Astrocyte (in vitro differentiated cells and primary cell): ENCODE results near the gene ZDHHC8. TPM values are rescaled to one million over a fixed set of nuclear protein-coding genes. Genes with fewer than 3 reads are reported as not detected.

Experiments
- DNase-seq: peaks from one replicate; pipeline ENCODE4 v3.0.0-alpha.2; 2010; ENCODE audit warnings: low read depth
- FAIRE-seq: peaks from 2 replicates; lab custom pipeline; 2011; peaks lifted over from hg19 to GRCh38; lab: Jason Lieb, UNC
- H2AFZ ChIP-seq: 2 replicates; pipeline ENCODE4 v1.6.0; 2012; ENCODE audit warnings: low read depth, low read length, inconsistent platforms
- H3K27ac ChIP-seq: 2 replicates; pipeline ENCODE4 v1.5.1; 2011; ENCODE audit warnings: low read depth, low read length, inconsistent platforms
- H3K27me3 ChIP-seq: 2 replicates; pipeline ENCODE4 v1.6.0; 2011; ENCODE audit warnings: low read length, inconsistent platforms; ENCODE audit not compliant: insufficient read depth
- H3K36me3 ChIP-seq: 2 replicates; pipeline ENCODE4 v1.5.1; 2011; ENCODE audit warnings: low read length, inconsistent platforms; ENCODE audit not compliant: insufficient read depth
- H3K4me1 ChIP-seq: 2 replicates; pipeline ENCODE4 v1.5.1; 2011; ENCODE audit warnings: low read length, inconsistent platforms; ENCODE audit not compliant: insufficient read depth
- H3K4me2 ChIP-seq: 2 replicates; pipeline ENCODE4 v1.6.0; 2012; ENCODE audit warnings: low read length, inconsistent platforms
- H3K4me3 ChIP-seq: 2 replicates; pipeline ENCODE4 v1.5.1; 2011; ENCODE audit warnings: low read depth, mild to moderate bottlenecking, low read length, inconsistent platforms; ENCODE audit not compliant: insufficient read depth
- H3K79me2 ChIP-seq: 2 replicates; pipeline ENCODE4 v1.6.0; 2012; ENCODE audit warnings: mild to moderate bottlenecking, low read length, inconsistent platforms; ENCODE audit not compliant: insufficient read depth
- H3K9ac ChIP-seq: 2 replicates; pipeline ENCODE4 v1.6.0; 2012; ENCODE audit warnings: mild to moderate bottlenecking, low read length, inconsistent platforms
- H3K9me3 ChIP-seq: 2 replicates; pipeline ENCODE4 v1.5.1; 2012; ENCODE audit warnings: low read depth, mild to moderate bottlenecking, low read length, inconsistent platforms; ENCODE audit not compliant: insufficient read depth
- H4K20me1 ChIP-seq: 2 replicates; pipeline ENCODE4 v1.6.0; 2012; ENCODE audit warnings: low read length, inconsistent platforms; ENCODE audit not compliant: insufficient read depth
- H3K27ac Mint-ChIP-seq: one replicate; pipeline ENCODE4 v1.8.0; 2021; ENCODE audit warnings: mild to moderate bottlenecking, mixed read lengths; ENCODE audit not compliant: unreplicated experiment
- H3K27me3 Mint-ChIP-seq: one replicate; pipeline ENCODE4 v1.8.0; 2021; ENCODE audit warnings: low read depth, mixed read lengths; ENCODE audit not compliant: unreplicated experiment
- H3K36me3 Mint-ChIP-seq: one replicate; pipeline ENCODE4 v1.8.0; 2021; ENCODE audit warnings: low read depth, mixed read lengths; ENCODE audit not compliant: unreplicated experiment
- H3K4me1 Mint-ChIP-seq: one replicate; pipeline ENCODE4 v1.8.0; 2021; ENCODE audit warnings: low read depth, mixed read lengths; ENCODE audit not compliant: unreplicated experiment
- H3K4me3 Mint-ChIP-seq: one replicate; pipeline ENCODE4 v1.8.0; 2021; ENCODE audit warnings: mild to moderate bottlenecking, moderate library complexity, mixed read lengths; ENCODE audit not compliant: unreplicated experiment
- H3K9me3 Mint-ChIP-seq: one replicate; pipeline ENCODE4 v1.8.0; 2021; ENCODE audit warnings: mild to moderate bottlenecking, mixed read lengths; ENCODE audit not compliant: unreplicated experiment
- CTCF ChIP-seq: IDR thresholded peaks from 2 replicates; pipeline ENCODE4 v1.5.1; 2011; ENCODE audit warnings: low read depth, mild to moderate bottlenecking, inconsistent platforms, low read length, moderate library complexity; ENCODE audit not compliant: insufficient read depth
- EZH2 ChIP-seq: IDR thresholded peaks from 2 replicates; pipeline ENCODE4 v1.6.1; 2012; ENCODE audit warnings: mild to moderate bottlenecking, low read length, inconsistent platforms; ENCODE audit not compliant: insufficient read depth
- total RNA-seq: library from RNA; stranded (reverse); gene quantifications from 2 replicates; pipeline ENCODE4 v1.2.1, GENCODE V29; 2021

The ZDHHC8 gene
- total RNA-seq, 1 donor from 2014 or later = 88.3 TPM

GRCh38 chr22:20140107-20140445 lies 8.5 kb downstream of the ZDHHC8 start:
- Histone ChIP-seq H3K9ac (no peak overlapping the region), H3K4me2 (no peak overlapping the region), H3K4me3 (no peak overlapping the region), H3K27ac (no peak overlapping the region), H3K79me2 (peaks cover 59% of the 10 kb centered on the region), H3K9me3 (no peaks in the 10 kb centered on the region), H2AFZ (no peak overlapping the region), H3K27me3 (no peaks in the 10 kb centered on the region), H4K20me1 (peaks cover 56% of the 10 kb centered on the region), H3K36me3 (no peaks in the 10 kb centered on the region), H3K4me1 (peaks cover 27% of the 10 kb centered on the region)
- Mint-ChIP-seq H3K27me3 (no peaks in the 10 kb centered on the region), H3K36me3 (peaks cover 7% of the 10 kb centered on the region), H3K27ac (no peak overlapping the region), H3K9me3 (no peaks in the 10 kb centered on the region), H3K4me1 (peaks cover 20% of the 10 kb centered on the region), H3K4me3 (no peak overlapping the region)
- FAIRE-seq (no peak), DNase-seq (no peak)
- no peak for TF ChIP-seq CTCF
- TF ChIP-seq EZH2 = no peak

GRCh38 chr22:20140521-20140964 lies 8.9 kb downstream of the ZDHHC8 start:
- H3K4me1 ChIP-seq = peaks cover 27% of the 10 kb centered on the region
- H3K27ac ChIP-seq = no peak overlapping the region
- no peaks in the 10 kb centered on the region for H3K27me3 Mint-ChIP-seq
- H3K4me3 ChIP-seq = no peak overlapping the region
- peaks cover 7% of the 10 kb centered on the region for H3K36me3 Mint-ChIP-seq
- no peaks in the 10 kb centered on the region for H3K9me3 ChIP-seq
- H3K79me2 ChIP-seq = peaks cover 55% of the 10 kb centered on the region
- H4K20me1 ChIP-seq = peaks cover 51% of the 10 kb centered on the region
- H3K27ac Mint-ChIP-seq = no peak overlapping the region
- FAIRE-seq (no peak), DNase-seq (no peak)
- H3K36me3 ChIP-seq = no peaks in the 10 kb centered on the region
- H3K4me1 Mint-ChIP-seq = peaks cover 20% of the 10 kb centered on the region
- H2AFZ ChIP-seq = no peak overlapping the region
- no peaks in the 10 kb centered on the region for H3K9me3 Mint-ChIP-seq
- no peak for TF ChIP-seq EZH2
- TF ChIP-seq CTCF = no peak
- no peak overlapping the region for H3K9ac ChIP-seq
- no peak overlapping the region for H3K4me2 ChIP-seq
- H3K4me3 Mint-ChIP-seq = no peak overlapping the region
- H3K27me3 ChIP-seq = no peaks in the 10 kb centered on the region

- FAIRE-seq (no peak), DNase-seq (peak; percentile 81)
- Histone ChIP-seq H3K27ac (peak overlapping the region; percentile 62), H3K36me3 (no peaks in the 10 kb centered on the region), H3K9ac (peak overlapping the region; percentile 53), H3K9me3 (no peaks in the 10 kb centered on the region), H2AFZ (no peak overlapping the region), H4K20me1 (peaks cover 42% of the 10 kb centered on the region), H3K79me2 (peaks cover 46% of the 10 kb centered on the region), H3K4me2 (peak overlapping the region; percentile 59), H3K27me3 (no peaks in the 10 kb centered on the region), H3K4me1 (peaks cover 27% of the 10 kb centered on the region), H3K4me3 (no peak overlapping the region)
- Mint-ChIP-seq H3K9me3 (no peaks in the 10 kb centered on the region), H3K4me3 (no peak overlapping the region), H3K36me3 (peaks cover 8% of the 10 kb centered on the region), H3K27ac (peak overlapping the region; percentile 12), H3K27me3 (no peaks in the 10 kb centered on the region), H3K4me1 (peaks cover 20% of the 10 kb centered on the region)
- no peak for TF ChIP-seq CTCF
- no peak for TF ChIP-seq EZH2
Observed at GRCh38 chr22:20141186-20142077, 9.8 kb downstream of the ZDHHC8 start.
